NCI-H2196 (cell line): ENCODE measurements around the gene NRG3.
"Not testable (repeated sequence)": the region's sequence is repeated elsewhere in the genome, so short reads cannot be mapped to it uniquely, and the experiment has no call there.

Experiments
- DNase-seq: peaks from one replicate; lab custom pipeline; 2025; ENCODE audit not compliant: unreplicated experiment; lab: John Stamatoyannopoulos, UW

The NRG3 gene

GRCh38 chr10:82653244-82654155, 778.5 kb downstream of the NRG3 start:
- no peak for DNase-seq

GRCh38 chr10:82660205-82660604, 785.2 kb downstream of the NRG3 start:
- no peak for DNase-seq

- no peak for DNase-seq
Measured at GRCh38 chr10:82660986-82661385, 786.0 kb downstream of the NRG3 start.

- no peak for DNase-seq
Measured at GRCh38 chr10:82661701-82662100, 786.7 kb downstream of the NRG3 start.

DNA sequence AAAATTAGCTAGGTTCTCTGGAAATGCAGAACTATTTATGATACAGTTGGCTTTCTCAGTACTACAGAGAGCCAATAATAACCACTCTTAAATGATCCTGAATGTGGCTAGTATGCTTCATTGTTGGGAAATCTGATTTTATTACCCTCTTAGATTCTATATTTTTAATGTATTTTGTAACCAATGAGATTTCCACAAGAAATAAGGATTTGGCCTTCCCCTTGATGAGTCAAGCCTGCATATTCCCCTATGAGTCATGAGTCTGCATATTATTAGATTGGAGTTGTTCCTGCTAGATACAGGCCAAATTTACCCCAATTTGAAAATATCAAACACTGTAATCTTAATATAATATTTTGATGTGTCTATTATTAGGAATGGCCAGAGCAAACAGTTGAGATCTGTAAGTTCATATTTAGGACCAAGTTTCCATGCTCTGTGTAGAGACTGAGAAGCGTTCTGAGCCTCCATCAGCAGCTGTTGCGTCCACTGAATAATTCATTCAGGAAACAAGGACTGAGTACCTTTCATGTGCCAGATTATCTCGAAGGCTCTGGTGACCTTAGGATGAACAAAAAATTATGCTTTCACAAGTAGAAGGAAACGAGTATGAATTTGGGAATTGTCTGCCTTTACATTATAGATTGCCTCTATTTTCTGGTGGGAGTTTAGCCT, 793.4 kb downstream of the NRG3 start:
- no peak for DNase-seq

DNA sequence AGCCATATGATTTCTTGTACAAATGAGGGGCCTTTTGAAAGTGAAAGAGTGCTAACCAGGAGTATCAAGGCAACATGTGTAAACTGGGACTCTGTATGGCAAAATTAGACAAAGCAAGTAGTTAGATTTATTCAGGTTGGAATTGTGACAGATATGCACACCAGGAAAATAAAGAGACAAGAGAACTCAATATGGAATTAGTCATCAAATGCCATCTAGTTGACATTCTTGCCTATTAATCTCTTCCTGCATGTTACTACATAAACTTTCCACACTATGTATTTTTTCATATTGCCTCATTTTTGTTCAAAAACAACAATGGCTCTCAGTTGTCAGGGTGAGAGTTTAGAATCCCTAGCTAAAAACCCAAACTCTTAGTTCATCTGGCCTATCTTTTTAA, 799.0 kb downstream of the NRG3 start:
- no peak for DNase-seq

- not testable (repeated sequence) for DNase-seq
Measured at GRCh38 chr10:82677932-82678331, 802.9 kb downstream of the NRG3 start.

GRCh38 chr10:82678451-82678850, 803.5 kb downstream of the NRG3 start:
- not testable (repeated sequence) for DNase-seq

GRCh38 chr10:82680608-82681007, 805.6 kb downstream of the NRG3 start:
- DNase-seq, result no peak

DNA sequence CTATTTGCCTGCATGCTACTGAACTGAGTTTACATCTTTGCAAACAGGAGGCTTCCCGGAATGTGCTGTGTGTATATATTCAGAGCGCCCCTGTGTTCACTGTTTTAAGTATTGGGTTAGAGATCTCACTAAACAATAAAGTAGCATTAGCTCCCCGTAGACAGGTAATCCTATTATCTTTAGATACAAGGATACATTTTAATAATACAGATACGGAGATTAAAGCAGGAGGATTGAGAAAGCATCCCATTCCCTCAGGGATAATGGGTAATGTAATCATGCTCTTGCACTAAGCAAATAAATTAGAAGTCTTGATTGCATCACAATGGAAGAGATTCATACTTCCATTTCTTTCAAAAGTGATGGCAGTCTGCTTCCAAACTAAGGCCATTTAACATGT, 809.0 kb downstream of the NRG3 start:
- no peak for DNase-seq

DNA sequence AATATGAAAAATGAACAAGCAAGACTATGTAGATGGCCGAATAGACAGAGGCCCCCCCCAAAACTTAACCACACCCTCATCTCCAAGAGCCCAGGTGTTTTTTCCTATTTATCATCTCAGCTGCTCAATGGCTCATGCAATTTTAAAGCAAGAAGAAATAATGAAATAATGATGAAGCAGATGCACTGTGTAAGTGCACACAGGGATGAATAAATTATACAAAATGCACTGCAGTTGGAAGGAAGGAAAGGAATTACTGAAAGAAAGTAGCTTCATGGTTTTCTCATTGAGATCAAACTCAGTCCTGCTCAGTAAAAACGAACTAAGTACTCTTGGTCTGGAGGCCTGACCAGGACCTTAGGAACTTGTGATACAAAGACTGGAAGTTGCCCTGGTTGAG, 810.1 kb downstream of the NRG3 start:
- no peak for DNase-seq

- DNase-seq, result no peak
Measured at GRCh38 chr10:82691211-82691610, 816.2 kb downstream of the NRG3 start.

DNA sequence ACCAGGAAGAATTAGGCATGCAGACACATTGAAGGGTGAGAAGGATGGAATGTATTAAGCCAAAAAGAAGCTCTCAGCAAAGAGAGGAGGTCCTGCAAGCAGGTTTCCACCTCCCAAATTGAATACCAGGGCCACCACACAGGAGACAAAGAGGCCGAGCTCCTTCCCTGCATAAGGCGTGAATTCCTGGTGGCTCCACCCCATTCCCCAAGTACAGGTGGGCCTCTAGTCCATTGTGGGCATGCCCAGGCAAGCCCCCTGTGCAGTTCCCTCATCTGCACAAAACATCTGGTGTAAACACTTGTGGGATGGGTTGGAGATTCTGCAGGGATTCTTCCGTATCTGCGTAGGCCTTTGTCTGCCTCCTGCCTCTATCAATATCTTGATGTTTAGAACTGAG, 817.5 kb downstream of the NRG3 start:
- no peak for DNase-seq

GRCh38 chr10:82721831-82722230, 846.8 kb downstream of the NRG3 start:
- DNase-seq, result no peak

DNA sequence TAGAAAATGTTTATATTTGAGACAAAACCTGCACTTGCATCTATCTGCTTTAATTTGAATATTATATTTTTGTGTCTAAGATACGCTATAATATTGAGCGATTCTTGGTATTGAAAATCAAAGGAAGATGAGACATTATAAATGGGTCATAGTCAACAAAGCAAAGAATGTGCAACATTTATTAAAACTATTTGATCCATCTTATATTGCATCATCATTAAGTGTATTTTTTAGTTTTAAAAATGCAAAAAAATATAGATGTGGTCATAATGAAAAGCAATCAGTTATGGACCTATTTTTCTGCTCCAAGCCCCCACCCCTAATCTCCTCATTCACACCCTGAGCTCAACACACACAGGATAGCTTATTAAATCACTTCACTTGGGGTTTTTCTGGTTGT, 847.3 kb downstream of the NRG3 start:
- no peak for DNase-seq

DNA sequence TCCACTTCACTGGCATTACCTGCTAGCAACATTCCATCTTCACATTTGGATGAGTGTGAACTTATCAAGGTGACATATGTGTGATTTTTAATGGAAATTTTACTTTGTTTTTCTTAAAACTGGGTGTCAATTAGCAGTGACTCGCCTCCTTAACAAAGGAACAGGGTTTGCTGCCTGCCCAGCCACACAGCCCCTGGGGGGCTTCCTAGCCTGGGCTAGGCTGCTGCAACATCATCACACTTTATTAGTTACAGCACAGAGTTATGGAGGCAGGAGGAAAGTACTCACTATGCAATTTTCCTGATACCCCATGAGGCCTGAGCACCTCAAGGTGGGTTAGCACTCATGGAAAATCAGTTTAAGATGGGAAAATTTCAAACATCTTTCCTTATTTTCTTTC, 861.3 kb downstream of the NRG3 start:
- no peak for DNase-seq

DNA sequence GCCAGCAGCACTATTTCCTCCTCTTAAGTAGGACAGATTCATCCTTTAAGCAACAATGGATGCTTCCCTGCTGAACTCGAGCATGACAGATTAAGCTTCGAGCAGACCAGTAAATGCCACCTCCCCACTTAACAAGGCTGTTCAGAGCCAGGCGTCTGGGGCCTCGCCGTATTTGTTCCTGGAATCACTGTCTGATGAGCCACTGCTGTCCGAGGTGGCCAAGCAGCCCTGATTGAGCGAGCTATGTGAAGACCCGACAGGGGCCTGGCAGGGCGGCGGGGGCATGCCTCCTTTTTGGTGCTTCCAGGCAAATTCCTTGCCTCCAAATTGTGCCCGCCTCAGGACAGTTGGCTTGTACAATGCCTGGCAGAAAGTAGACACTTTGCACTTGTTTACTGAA, 862.6 kb downstream of the NRG3 start:
- DNase-seq, result no peak

- DNase-seq, result no peak
Measured at GRCh38 chr10:82738592-82738991, 863.6 kb downstream of the NRG3 start.

GRCh38 chr10:82742478-82742877, 867.5 kb downstream of the NRG3 start:
- DNase-seq, result no peak

DNA sequence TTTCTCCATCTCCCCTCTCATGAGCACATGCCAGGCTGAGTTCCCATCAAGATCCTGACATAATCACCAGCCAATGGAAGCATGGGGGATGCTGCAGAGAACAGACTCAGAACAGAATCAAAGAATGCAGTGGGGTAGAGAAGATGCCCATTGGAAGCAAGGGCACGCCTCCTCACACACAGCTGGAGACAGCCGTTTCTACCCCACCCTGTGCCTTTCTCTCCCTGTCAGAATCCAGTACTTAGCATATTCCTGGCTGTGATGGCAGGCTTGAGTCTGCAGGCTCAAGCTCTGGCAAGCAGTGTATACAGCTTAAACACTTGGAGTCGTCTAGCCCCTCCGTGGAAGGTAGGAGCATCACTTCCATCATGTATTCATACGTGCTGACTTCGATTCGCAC, 867.9 kb downstream of the NRG3 start:
- DNase-seq, result no peak

- no peak for DNase-seq
Measured at GRCh38 chr10:82750538-82750937, 875.5 kb downstream of the NRG3 start.

DNA sequence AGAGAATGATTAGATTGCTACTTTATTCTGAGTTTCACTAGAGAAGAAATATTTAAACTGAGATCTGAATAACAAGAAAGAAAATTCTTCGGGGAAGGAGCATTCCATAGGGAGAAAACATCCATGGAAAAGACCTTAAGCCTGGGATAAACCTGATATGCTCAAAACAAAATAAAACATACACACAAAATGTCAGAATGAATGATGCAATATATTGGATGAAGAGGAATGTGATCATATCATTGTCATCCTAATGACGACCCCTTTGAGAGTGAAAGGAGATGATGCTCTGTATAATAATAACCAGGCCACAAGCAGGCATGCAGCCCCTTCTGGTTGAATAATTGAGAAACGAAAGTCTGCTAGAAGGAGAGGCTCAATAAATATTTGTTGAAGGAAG, 882.4 kb downstream of the NRG3 start:
- no peak for DNase-seq
